Esophagus squamous epithelium (tissue), 4 donors: Measurements from ENCODE around the gene BAZ2B.

Source experiments
- POLR2A ChIP-seq, 4 donors: fragments of 450-650 bp; IDR thresholded peaks; one replicate each; pipeline ENCODE4 v1.6.1; 2017; ENCODE audit warnings: antibody characterized with exemption in 4 of 4, mild to moderate bottlenecking in 4 of 4, moderate library complexity in 3 of 4
- TF ChIP-seq, protein P1 (sequence below), 6 experiments: fragments of 450-650 bp in 4 of 6; fragments of 200-600 bp in 2 of 6; sonication (generic) in 2 of 6; IDR thresholded peaks; one replicate each; pipeline ENCODE4 v1.5.1; 2016 to 2019; ENCODE audit warnings: antibody characterized with exemption in 6 of 6, mild to moderate bottlenecking in 4 of 6, moderate library complexity in 4 of 6

DNA sequence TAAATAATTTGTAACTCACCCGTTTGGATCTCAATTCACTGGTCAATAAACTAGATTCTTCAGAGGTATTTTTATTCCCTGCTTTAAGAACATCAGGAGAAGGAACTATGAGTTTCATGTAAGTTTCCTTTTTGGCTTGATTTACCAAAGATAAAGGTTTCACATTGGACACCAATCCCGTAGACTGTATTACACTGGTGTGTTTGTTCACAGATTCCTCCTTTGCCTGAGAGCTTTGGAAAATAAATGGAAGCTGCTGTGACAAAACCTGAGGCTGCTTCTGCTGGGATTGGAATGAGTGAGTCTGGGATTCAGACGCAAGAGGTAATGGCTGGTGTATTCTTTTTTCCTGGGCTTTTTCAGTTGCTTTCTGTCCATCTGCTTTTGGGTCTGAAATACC, 178.1 kb downstream of the BAZ2B start:
- TF ChIP-seq POLR2A (IDR thresholded peaks at IDR 0.05): no peak
- TF ChIP-seq, protein P1, sequence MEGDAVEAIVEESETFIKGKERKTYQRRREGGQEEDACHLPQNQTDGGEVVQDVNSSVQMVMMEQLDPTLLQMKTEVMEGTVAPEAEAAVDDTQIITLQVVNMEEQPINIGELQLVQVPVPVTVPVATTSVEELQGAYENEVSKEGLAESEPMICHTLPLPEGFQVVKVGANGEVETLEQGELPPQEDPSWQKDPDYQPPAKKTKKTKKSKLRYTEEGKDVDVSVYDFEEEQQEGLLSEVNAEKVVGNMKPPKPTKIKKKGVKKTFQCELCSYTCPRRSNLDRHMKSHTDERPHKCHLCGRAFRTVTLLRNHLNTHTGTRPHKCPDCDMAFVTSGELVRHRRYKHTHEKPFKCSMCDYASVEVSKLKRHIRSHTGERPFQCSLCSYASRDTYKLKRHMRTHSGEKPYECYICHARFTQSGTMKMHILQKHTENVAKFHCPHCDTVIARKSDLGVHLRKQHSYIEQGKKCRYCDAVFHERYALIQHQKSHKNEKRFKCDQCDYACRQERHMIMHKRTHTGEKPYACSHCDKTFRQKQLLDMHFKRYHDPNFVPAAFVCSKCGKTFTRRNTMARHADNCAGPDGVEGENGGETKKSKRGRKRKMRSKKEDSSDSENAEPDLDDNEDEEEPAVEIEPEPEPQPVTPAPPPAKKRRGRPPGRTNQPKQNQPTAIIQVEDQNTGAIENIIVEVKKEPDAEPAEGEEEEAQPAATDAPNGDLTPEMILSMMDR (IDR thresholded peaks at IDR 0.05): no peak
